Kidney epithelial cell (primary cell): ENCODE results near the gene CDC123. TPM values are rescaled to one million over a fixed set of nuclear protein-coding genes. Genes with fewer than 3 reads are reported as not detected.
"Not testable (repeated sequence)": the region's sequence is repeated elsewhere in the genome, so short reads cannot be mapped to it uniquely, and the experiment has no call there.

ENCODE experiments used
- DNase-seq: peaks from one replicate; pipeline ENCODE4 v3.0.0-alpha.2; 2010; ENCODE audit warnings: low read depth
- H3K27me3 ChIP-seq: 2 replicates; pipeline ENCODE4 v1.6.0; 2011; ENCODE audit warnings: low read length; ENCODE audit not compliant: control insufficient read depth, insufficient read depth
- H3K36me3 ChIP-seq: 2 replicates; pipeline ENCODE4 v1.5.1; 2011; ENCODE audit warnings: low read length; ENCODE audit not compliant: control insufficient read depth, insufficient read depth
- H3K4me3 ChIP-seq: 2 replicates; pipeline ENCODE4 v1.5.1; 2011; ENCODE audit warnings: low read depth, mild to moderate bottlenecking, control low read depth, low read length
- total RNA-seq: library from RNA; depleted of rRNA; stranded (reverse); fragments of >200 nt; gene quantifications from 2 replicates; pipeline ENCODE4 v1.2.3, GENCODE V29; 2015
- TF ChIP-seq, protein P1 (sequence below): IDR thresholded peaks from 2 replicates; pipeline ENCODE4 v1.5.1; 2011; ENCODE audit warnings: mild to moderate bottlenecking, moderate library complexity, low read length, control low read depth, inconsistent platforms; ENCODE audit not compliant: insufficient read depth, poor library complexity, severe bottlenecking

CDC123 gene
- total RNA-seq, 1 donor from 2014 or later: 89.2 TPM

DNA sequence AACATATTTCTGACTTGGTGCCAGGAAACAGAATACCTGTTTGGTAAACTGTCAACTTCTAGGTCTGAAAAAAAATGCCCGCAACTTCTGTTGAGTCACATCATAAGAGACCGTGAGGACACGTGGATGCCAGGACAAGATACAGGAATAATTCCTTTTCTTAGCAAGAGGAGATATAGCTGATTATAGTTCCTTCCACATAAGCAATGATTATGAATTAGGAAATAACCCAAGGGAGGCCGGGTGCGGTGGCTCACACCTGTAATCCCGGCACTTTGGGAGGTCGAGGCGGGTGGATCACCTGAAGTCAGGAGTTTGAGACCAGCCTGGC is 75.2 kb downstream of the CDC123 start:
- TF ChIP-seq, protein P1, sequence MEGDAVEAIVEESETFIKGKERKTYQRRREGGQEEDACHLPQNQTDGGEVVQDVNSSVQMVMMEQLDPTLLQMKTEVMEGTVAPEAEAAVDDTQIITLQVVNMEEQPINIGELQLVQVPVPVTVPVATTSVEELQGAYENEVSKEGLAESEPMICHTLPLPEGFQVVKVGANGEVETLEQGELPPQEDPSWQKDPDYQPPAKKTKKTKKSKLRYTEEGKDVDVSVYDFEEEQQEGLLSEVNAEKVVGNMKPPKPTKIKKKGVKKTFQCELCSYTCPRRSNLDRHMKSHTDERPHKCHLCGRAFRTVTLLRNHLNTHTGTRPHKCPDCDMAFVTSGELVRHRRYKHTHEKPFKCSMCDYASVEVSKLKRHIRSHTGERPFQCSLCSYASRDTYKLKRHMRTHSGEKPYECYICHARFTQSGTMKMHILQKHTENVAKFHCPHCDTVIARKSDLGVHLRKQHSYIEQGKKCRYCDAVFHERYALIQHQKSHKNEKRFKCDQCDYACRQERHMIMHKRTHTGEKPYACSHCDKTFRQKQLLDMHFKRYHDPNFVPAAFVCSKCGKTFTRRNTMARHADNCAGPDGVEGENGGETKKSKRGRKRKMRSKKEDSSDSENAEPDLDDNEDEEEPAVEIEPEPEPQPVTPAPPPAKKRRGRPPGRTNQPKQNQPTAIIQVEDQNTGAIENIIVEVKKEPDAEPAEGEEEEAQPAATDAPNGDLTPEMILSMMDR: no peak
- Histone ChIP-seq H3K36me3 (no peaks in the 10 kb centered on the region), H3K27me3 (no peaks in the 10 kb centered on the region), H3K4me3 (no peak overlapping the region)
- no peak for DNase-seq

DNA sequence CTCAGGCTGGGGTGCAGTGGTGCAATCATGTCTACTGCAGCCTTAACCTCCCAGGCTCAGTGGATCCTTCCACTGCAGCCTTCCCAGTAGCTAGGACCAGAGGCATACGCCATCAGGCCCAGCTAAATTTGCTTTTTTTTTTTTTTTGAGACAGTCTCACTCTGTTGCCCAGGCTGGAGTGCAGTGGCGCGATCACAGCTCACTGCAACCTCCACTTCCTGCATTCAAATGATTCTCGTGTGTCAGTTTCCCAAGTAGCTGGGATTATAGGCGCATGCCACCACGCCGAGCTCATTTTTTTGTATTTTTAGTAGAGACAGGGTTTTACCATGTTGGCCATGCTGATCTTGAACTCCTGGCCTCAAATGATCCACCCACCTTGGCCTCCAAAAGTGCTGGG is 81.9 kb downstream of the CDC123 start:
- not testable (repeated sequence) for H3K4me3 ChIP-seq, DNase-seq, H3K36me3 ChIP-seq

DNA sequence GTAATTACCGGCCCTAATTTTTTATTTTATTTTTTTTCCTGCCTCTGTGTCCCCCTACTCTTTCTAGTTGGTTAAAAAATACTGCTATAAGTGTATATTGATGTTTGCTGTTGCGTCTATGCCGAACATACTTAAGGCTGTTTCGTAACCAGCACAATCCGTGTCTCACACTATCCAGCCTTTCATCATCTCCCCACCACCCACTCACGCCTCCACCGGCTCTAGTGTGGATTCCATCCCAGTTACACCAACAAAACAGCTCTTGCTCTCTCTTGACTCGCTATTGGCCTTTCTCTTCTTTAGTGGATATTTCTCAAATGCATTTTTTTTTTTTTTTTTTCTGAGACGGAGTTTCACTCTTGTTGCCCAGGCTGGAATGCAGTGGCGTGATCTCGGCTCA is 83.3 kb downstream of the CDC123 start:
- TF ChIP-seq, protein P1: no peak

More for the DNA sequence above, 81.9 kb downstream of the CDC123 start:
- not testable (repeated sequence) for H3K27me3 ChIP-seq

DNA sequence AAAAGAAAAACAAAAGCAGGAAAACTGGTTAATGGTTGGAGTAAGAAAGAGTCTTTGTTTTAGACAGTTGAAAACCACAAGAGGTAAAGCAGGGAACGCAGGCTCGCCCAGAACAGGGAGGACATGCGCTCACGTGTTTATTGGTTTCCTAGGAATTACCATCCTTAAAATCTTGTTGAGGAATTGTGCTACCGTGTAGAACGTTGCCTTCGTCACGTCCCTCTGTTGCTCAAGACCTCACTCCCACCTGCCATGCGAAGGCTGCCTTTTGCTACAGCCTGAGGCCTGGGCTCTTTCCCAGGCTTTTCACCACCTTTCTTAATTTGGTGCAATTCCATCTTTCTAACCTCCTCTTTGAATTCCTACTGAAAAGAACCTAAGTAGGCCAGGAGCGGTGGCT is 91.8 kb downstream of the CDC123 start:
- Histone ChIP-seq H3K36me3 (no peaks in the 10 kb centered on the region), H3K27me3 (no peaks in the 10 kb centered on the region), H3K4me3 (no peak overlapping the region)
- no peak for DNase-seq
- TF ChIP-seq, protein P1: no peak

More for the DNA sequence above, 83.3 kb downstream of the CDC123 start:
- H3K4me3 ChIP-seq: no peak overlapping the region
- H3K27me3 ChIP-seq: no peaks in the 10 kb centered on the region
- DNase-seq: no peak
- H3K36me3 ChIP-seq: no peaks in the 10 kb centered on the region

DNA sequence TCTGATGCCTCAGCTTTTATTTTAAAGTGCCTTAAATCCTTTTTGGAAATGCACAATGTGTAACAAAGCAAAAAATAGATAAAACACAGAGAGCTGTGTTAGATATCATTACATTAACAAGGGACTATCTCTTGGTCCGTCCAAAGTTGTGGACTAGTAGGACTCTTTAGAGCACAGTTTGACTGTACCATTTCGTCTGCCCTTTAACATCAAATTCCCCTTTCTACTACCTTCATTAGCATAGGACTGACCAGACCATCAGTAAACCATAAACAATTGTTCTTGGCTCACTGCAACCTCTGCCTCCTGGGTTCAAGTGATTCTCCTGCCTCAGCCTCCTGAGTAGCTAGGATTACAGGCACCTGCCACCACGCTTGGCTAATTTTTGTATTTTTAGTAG is 101.8 kb downstream of the CDC123 start:
- H3K36me3 ChIP-seq, DNase-seq, H3K27me3 ChIP-seq, H3K4me3 ChIP-seq: not testable (repeated sequence)

GRCh38 chr10:12299222-12299965 is 103.4 kb downstream of the CDC123 start:
- H3K27me3 ChIP-seq: no peaks in the 10 kb centered on the region
- H3K4me3 ChIP-seq: no peak overlapping the region
- DNase-seq: no peak
- no peaks in the 10 kb centered on the region for H3K36me3 ChIP-seq
- TF ChIP-seq, protein P1: no peak

Other genes starting within 250 kb of the CDC123 start
- gene UPF2, start 153.4 kb upstream of the CDC123 start, total RNA-seq: 12.0 and 13.9 TPM in 2 replicates
- gene DHTKD1, start 127.2 kb upstream of the CDC123 start, total RNA-seq: 17.3 and 30.9 TPM in 2 replicates
- gene SEC61A2, start 66.5 kb upstream of the CDC123 start, total RNA-seq: 7.6 and 7.8 TPM in 2 replicates
- gene NUDT5, start 297 bp upstream of the CDC123 start, total RNA-seq: 56.8 and 77.2 TPM in 2 replicates
- gene CAMK1D, start 153.4 kb downstream of the CDC123 start, total RNA-seq: 2.3 and 3.4 TPM in 2 replicates